ENCODE measurements around the gene MST1. TPM values are rescaled to one million over a fixed set of nuclear protein-coding genes. Genes with fewer than 3 reads are reported as not detected.

Gene MST1
- total and polyA plus RNA-seq, 9 of the 15 experiments (the other 6 are each of a cell fraction or from before 2014, with no cell fraction given): 0.08 to 1.8 (median 0.40) TPM

DNA sequence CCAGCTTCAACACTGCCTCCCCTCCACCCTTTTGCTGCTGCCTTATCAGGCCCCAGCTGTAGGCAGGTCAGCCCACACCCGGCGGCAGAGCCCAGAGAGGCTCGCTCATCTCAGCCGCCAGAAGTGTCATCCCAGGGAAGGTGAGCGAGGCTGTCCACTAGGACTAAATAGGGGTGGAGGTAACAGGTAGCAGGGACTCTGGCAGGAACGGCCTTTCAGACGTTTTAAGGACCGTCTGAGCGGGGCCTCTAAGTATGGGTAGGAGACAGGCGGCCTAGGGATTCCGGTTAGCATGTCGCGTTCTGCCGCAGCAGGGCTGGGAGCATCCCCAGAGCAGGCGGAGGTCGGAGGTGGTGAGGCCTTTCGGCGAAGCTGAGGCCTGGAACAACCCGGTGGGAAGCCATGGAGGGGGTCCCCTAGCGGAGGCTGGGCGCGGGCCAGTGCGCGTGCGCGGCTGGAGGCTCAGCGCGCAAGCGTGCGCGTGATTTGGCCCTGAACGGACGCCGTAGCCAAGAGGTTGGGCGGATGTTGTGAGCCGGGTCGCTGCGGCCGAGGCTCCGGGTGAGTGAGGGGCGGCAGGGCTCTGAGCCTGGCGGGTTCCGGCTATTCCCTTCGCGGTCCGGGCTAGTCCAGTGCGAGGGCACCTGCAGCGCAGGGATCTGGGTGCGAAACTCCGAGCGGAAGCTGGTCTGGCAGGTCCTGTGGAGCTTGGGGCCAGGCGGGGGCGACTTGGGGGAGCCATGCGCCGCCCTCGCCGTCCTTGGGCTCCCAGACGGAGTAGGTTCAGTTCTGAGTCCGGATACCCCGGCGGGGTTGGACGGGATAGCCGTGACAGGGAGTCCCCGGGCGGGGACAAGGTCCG is at the start of gene MST1, which contains the start of gene RNF123 (continued):
- TF ChIP-seq CXXC5 (CRISPR knock-in tag; IDR thresholded peaks at IDR 0.05): peak; percentile 64
- TF ChIP-seq, protein P1, sequence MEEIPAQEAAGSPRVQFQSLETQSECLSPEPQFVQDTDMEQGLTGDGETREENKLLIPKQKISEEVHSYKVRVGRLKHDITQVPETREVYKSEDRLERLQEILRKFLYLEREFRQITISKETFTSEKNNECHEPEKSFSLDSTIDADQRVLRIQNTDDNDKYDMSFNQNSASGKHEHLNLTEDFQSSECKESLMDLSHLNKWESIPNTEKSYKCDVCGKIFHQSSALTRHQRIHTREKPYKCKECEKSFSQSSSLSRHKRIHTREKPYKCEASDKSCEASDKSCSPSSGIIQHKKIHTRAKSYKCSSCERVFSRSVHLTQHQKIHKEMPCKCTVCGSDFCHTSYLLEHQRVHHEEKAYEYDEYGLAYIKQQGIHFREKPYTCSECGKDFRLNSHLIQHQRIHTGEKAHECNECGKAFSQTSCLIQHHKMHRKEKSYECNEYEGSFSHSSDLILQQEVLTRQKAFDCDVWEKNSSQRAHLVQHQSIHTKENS (CRISPR knock-in tag; IDR thresholded peaks at IDR 0.05): no peak
- TF ChIP-seq NFYB (IDR thresholded peaks at IDR 0.05; ENCODE audit: extremely low read depth, insufficient read length): no peak
- no peak for TF ChIP-seq CHCHD3 (CRISPR knock-in tag; IDR thresholded peaks at IDR 0.05)
- no peak for TF ChIP-seq LEF1 (IDR thresholded peaks at IDR 0.05)
- no peak for TF ChIP-seq ZNF143 (CRISPR knock-in tag; IDR thresholded peaks at IDR 0.05)
- no peak for TF ChIP-seq CAMTA2 (CRISPR knock-in tag; conservative IDR thresholded peaks at IDR 0.05)
- TF ChIP-seq CREB1 (IDR thresholded peaks at IDR 0.05): no peak
- peak; percentile 40; the same call in 1 of the 2 replicates for TF ChIP-seq CREB1 (CRISPR knock-in tag; IDR thresholded peaks at IDR 0.05)
- no peak for TF ChIP-seq TCF7 (IDR thresholded peaks at IDR 0.05; ENCODE audit: borderline replicate concordance)
- no peak for TF ChIP-seq KAT2B (IDR thresholded peaks at IDR 0.05; ENCODE audit: low read depth, low read length)
- no peak for TF ChIP-seq ZNF347 (CRISPR knock-in tag; IDR thresholded peaks at IDR 0.05; ENCODE audit: low read depth)
- TF ChIP-seq PHB (CRISPR knock-in tag; IDR thresholded peaks at IDR 0.05): no peak
- TF ChIP-seq, protein P2, sequence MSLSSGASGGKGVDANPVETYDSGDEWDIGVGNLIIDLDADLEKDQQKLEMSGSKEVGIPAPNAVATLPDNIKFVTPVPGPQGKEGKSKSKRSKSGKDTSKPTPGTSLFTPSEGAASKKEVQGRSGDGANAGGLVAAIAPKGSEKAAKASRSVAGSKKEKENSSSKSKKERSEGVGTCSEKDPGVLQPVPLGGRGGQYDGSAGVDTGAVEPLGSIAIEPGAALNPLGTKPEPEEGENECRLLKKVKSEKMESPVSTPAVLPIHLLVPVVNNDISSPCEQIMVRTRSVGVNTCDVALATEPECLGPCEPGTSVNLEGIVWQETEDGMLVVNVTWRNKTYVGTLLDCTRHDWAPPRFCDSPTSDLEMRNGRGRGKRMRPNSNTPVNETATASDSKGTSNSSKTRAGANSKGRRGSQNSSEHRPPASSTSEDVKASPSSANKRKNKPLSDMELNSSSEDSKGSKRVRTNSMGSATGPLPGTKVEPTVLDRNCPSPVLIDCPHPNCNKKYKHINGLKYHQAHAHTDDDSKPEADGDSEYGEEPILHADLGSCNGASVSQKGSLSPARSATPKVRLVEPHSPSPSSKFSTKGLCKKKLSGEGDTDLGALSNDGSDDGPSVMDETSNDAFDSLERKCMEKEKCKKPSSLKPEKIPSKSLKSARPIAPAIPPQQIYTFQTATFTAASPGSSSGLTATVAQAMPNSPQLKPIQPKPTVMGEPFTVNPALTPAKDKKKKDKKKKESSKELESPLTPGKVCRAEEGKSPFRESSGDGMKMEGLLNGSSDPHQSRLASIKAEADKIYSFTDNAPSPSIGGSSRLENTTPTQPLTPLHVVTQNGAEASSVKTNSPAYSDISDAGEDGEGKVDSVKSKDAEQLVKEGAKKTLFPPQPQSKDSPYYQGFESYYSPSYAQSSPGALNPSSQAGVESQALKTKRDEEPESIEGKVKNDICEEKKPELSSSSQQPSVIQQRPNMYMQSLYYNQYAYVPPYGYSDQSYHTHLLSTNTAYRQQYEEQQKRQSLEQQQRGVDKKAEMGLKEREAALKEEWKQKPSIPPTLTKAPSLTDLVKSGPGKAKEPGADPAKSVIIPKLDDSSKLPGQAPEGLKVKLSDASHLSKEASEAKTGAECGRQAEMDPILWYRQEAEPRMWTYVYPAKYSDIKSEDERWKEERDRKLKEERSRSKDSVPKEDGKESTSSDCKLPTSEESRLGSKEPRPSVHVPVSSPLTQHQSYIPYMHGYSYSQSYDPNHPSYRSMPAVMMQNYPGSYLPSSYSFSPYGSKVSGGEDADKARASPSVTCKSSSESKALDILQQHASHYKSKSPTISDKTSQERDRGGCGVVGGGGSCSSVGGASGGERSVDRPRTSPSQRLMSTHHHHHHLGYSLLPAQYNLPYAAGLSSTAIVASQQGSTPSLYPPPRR (CRISPR knock-in tag; IDR thresholded peaks at IDR 0.05; ENCODE audit: borderline replicate concordance): no peak
- no peak for TF ChIP-seq ZNF586 (CRISPR knock-in tag; conservative IDR thresholded peaks at IDR 0.05)
- TF ChIP-seq ZNF316 (IDR thresholded peaks at IDR 0.05): no peak
- peak; percentile 74 for TF ChIP-seq CBFA2T3 (IDR thresholded peaks at IDR 0.05)
- no peak for TF ChIP-seq OTX1 (CRISPR knock-in tag; IDR thresholded peaks at IDR 0.05)
- no peak for TF ChIP-seq ELF1 (tag; IDR thresholded peaks at IDR 0.05)
- TF ChIP-seq, protein P3, sequence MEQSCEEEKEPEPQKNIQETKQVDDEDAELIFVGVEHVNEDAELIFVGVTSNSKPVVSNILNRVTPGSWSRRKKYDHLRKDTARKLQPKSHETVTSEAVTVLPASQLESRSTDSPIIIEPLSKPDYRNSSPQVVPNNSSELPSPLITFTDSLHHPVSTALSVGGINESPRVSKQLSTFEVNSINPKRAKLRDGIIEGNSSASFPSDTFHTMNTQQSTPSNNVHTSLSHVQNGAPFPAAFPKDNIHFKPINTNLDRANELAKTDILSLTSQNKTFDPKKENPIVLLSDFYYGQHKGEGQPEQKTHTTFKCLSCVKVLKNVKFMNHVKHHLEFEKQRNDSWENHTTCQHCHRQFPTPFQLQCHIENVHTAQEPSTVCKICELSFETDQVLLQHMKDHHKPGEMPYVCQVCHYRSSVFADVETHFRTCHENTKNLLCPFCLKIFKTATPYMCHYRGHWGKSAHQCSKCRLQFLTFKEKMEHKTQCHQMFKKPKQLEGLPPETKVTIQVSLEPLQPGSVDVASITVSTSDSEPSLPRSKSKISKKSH (CRISPR knock-in tag; IDR thresholded peaks at IDR 0.05): no peak
- TF ChIP-seq ZNF324 (CRISPR knock-in tag; IDR thresholded peaks at IDR 0.05): no peak
- TF ChIP-seq TSC22D4 (tag; IDR thresholded peaks at IDR 0.05): no peak
- no peak for TF ChIP-seq NELFE (IDR thresholded peaks at IDR 0.05; ENCODE audit: insufficient read depth, insufficient read length)
